GM12878 (cell line): ENCODE measurements around the gene TRIM56. TPM values are rescaled to one million over a fixed set of nuclear protein-coding genes. Genes with fewer than 3 reads are reported as not detected.

Experiments
- ATAC-seq: fragments of 200-7000 bp; cut with Tn5 transposase; 3 replicates; pipeline ENCODE4 v1.9.1; 2020; ENCODE audit warnings: mild to moderate bottlenecking, moderate library complexity
- BruUV-seq: library from RNA; stranded (reverse); fragments of 400-500 nt; replicated peaks from 2 replicates; lab custom pipeline; 2021; lab: Mats Ljungman, UMichigan
- CTCF ChIA-PET: fragments of 300-600 bp; sonication (Branson Sonifier 250); formaldehyde crosslinking; extraction: SDS; loops from one replicate; lab custom pipeline; 2021; ENCODE audit warnings: inconsistent platforms; lab: Yijun Ruan, JAX
- POLR2A ChIA-PET: fragments of 350-600 bp; formaldehyde crosslinking; extraction: SDS; loops from one replicate; lab custom pipeline; 2021; ENCODE audit warnings: inconsistent platforms; lab: Charles Lee
- RAD21 ChIA-PET: fragments of 300-600 bp; sonication (Branson Sonifier 250); formaldehyde crosslinking; loops from one replicate; lab custom pipeline; 2023; ENCODE audit warnings: antibody characterized with exemption; ENCODE audit not compliant: unreplicated experiment; lab: Charles Lee
- SMC1A ChIA-PET: fragments of 300-600 bp; sonication (Branson Sonifier 250); formaldehyde crosslinking; loops from one replicate; lab custom pipeline; 2023; ENCODE audit not compliant: unreplicated experiment, uncharacterized antibody; lab: Charles Lee
- DNase-seq: peaks from one replicate; pipeline ENCODE4 v3.0.0-alpha.2; 2011; ENCODE audit warnings: low read depth, low spot score
- FAIRE-seq: peaks from 3 replicates; lab custom pipeline; 2011; peaks lifted over from hg19 to GRCh38; lab: Jason Lieb, UNC
- H2AFZ ChIP-seq: 2 replicates; pipeline ENCODE4 v1.6.0; 2011; ENCODE audit warnings: low read depth, low read length, control low read depth; ENCODE audit not compliant: control insufficient read depth
- H3K27ac ChIP-seq: 2 replicates; pipeline ENCODE4 v1.5.1; 2011; ENCODE audit warnings: control low read depth; ENCODE audit not compliant: control insufficient read depth, insufficient read depth
- H3K27me3 ChIP-seq, 2 experiments: replicated peaks in 1 of 2; 2 replicates each; pipeline versions ENCODE4 v1.6.0 to v1.6.1; 2011; ENCODE audit warnings: low read length in 1 of 2; ENCODE audit not compliant: control insufficient read depth in 2 of 2, insufficient read depth in 2 of 2
- H3K36me3 ChIP-seq, 2 experiments: 2 replicates each; pipeline ENCODE4 v1.5.1; 2011; ENCODE audit warnings: low read length in 1 of 2; ENCODE audit not compliant: control insufficient read depth in 2 of 2, insufficient read depth in 2 of 2
- H3K4me1 ChIP-seq: 2 replicates; pipeline ENCODE4 v1.6.1; 2011; ENCODE audit warnings: mild to moderate bottlenecking, low read length, moderate library complexity, mixed read lengths; ENCODE audit not compliant: control insufficient read depth, insufficient read depth
- H3K4me2 ChIP-seq: 2 replicates; pipeline ENCODE4 v1.6.0; 2011; ENCODE audit warnings: control low read depth; ENCODE audit not compliant: control insufficient read depth, insufficient read depth
- H3K4me3 ChIP-seq: fragments of 200-600 bp; sonication (generic); 2 replicates; pipeline ENCODE4 v1.5.1; 2016
- H3K79me2 ChIP-seq: 2 replicates; pipeline ENCODE4 v1.6.0; 2011; ENCODE audit warnings: low read length; ENCODE audit not compliant: control insufficient read depth, insufficient read depth
- H3K9ac ChIP-seq: 2 replicates; pipeline ENCODE4 v1.8.0; 2011; ENCODE audit warnings: low read length, control low read depth, mixed read lengths; ENCODE audit not compliant: control insufficient read depth, insufficient read depth
- H3K9me3 ChIP-seq: replicated peaks from 3 replicates; pipeline ENCODE4 v1.5.1; 2011; ENCODE audit warnings: mild to moderate bottlenecking, low read length; ENCODE audit not compliant: control insufficient read depth, insufficient read depth
- H4K20me1 ChIP-seq: 2 replicates; pipeline ENCODE4 v1.6.0; 2011; ENCODE audit not compliant: control insufficient read depth, insufficient read depth
- CHD2 ChIP-seq: IDR thresholded peaks from 2 replicates; pipeline ENCODE4 v1.6.1; 2011; ENCODE audit warnings: low read depth, low read length, improper control_type of control experiment, borderline replicate concordance
- CHD4 ChIP-seq: fragments of 200-600 bp; sonication (generic); IDR thresholded peaks from 2 replicates; pipeline ENCODE4 v1.6.1; 2016; ENCODE audit warnings: mild to moderate bottlenecking
- HCFC1 ChIP-seq: fragments of 150-350 bp; IDR thresholded peaks from 2 replicates; pipeline ENCODE4 v1.6.1; 2014; ENCODE audit warnings: low read length
- HDAC6 ChIP-seq: fragments of 200-600 bp; sonication (generic); IDR thresholded peaks from one replicate; pipeline ENCODE4 v1.8.0; 2017; ENCODE audit warnings: antibody characterized with exemption; ENCODE audit not compliant: unreplicated experiment
- POU2F2 ChIP-seq: IDR thresholded peaks from 3 replicates; pipeline ENCODE4 v1.6.1; 2011; ENCODE audit warnings: low read depth, mild to moderate bottlenecking, low read length, borderline replicate concordance
- STAT3 ChIP-seq: IDR thresholded peaks from 2 replicates; pipeline ENCODE4 v1.6.1; 2011; ENCODE audit warnings: low read depth, low read length, improper control_type of control experiment
- TARDBP ChIP-seq: IDR thresholded peaks from 2 replicates; pipeline ENCODE4 v1.6.1; 2016; ENCODE audit warnings: borderline replicate concordance
- WRNIP1 ChIP-seq: IDR thresholded peaks from 2 replicates; pipeline ENCODE4 v1.6.1; 2011; ENCODE audit warnings: low read depth, low read length, improper control_type of control experiment, borderline replicate concordance
- YY1 ChIP-seq: IDR thresholded peaks from 2 replicates; pipeline ENCODE4 v1.6.1; 2011; ENCODE audit warnings: low read depth, mild to moderate bottlenecking, low read length
- WGBS: methylation state at CpG from one replicate; pipeline ENCODE4 v1.1.6; 2016; ENCODE audit warnings: low lambda C conversion rate; ENCODE audit not compliant: insufficient replicate concordance, insufficient coverage; ENCODE audit errors: missing lambda C conversion rate; 5-methylcytosine and 5-hydroxymethylcytosine counted together
- in situ Hi-C: fragments of 300-500 bp; cut with MboI; formaldehyde crosslinking; loops from 9 replicates; pipeline ENCODE4 v1.14.3; 2018; ENCODE audit warnings: mixed read lengths
- intact Hi-C: fragments of 100-400 bp; cut with micrococcal nuclease; formaldehyde crosslinking; loops from one replicate; pipeline ENCODE4 v1.14.2; 2022; ENCODE audit not compliant: unreplicated experiment
- polyA plus RNA-seq, 11 experiments: library from polyadenylated mRNA; depleted of rRNA in 4 of 11; unstranded in 6 of 11; stranded (reverse) in 5 of 11; fragments of >200 nt; fragmentation: Nextera tagmentation in 4 of 11; fragmentation: Illumina TruSeq in 1 of 11; extraction: Ambion mirVana in 4 of 11; extraction: Trizol in 1 of 11; gene quantifications; 1 replicate in 1 of 11; 2 replicates in 10 of 11; pipeline versions ENCODE4 v1.2.1 to v1.2.3, GENCODE V29; 2011 to 2016; ENCODE audit warnings: inconsistent platforms in 2 of 11, missing spikeins in 2 of 11, low read depth in 1 of 11
- total RNA-seq, 4 experiments: library from RNA; depleted of rRNA in 3 of 4; stranded (reverse); fragments of >200 nt in 3 of 4; fragmentation: Illumina TruSeq in 1 of 4; extraction: Trizol in 1 of 4; gene quantifications; 2 replicates each; pipeline versions ENCODE4 v1.2.1 to v1.2.3, GENCODE V29; 2013 to 2021
- TF ChIP-seq, protein P1 (sequence below): fragments of 450-650 bp; formaldehyde crosslinking; IDR thresholded peaks from 2 replicates; pipeline ENCODE4 v1.4.0; 2022; ENCODE audit warnings: mild to moderate bottlenecking, moderate library complexity

The TRIM56 gene
- total and polyA plus RNA-seq, 10 of the 15 experiments (the other 5 are each of a cell fraction or from before 2014, with no cell fraction given), result 3.2 to 37.5 (median 11.8) TPM

DNA sequence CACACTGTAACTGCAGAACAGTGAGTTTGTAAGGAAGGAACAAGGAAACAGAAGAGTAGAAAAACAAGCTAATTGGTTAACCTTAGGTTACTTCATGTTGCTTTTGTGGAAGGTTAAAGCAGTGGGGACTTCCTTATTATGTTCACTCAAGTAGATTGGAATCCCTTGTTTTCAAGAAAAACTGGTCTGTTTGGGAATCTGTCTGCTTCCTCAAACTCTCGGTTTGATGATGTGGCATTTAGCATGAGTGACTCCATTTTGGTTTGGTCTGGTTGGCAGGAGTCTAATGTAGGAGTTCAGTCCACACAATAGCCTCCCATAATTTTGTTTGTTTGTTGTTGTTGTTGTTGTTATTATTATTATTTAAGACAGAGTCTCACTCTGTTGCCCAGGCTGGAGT is 3.8 kb upstream of the TRIM56 start:
- WGBS, result 0% methylated on average over 1 of the region's 1 CpG
- FAIRE-seq, result no peak
- intact Hi-C loops, result no loop called here
- Histone ChIP-seq H3K4me2 (no peak overlapping the region), H3K79me2 (peaks cover 12% of the 10 kb centered on the region), H4K20me1 (no peaks in the 10 kb centered on the region), H3K36me3 (no peaks in the 10 kb centered on the region), H3K27me3 (no peaks in the 10 kb centered on the region), H3K4me1 (peaks cover 10% of the 10 kb centered on the region), H3K27ac (no peak overlapping the region), H3K9me3 (no peaks in the 10 kb centered on the region), H3K4me3 (no peak overlapping the region), H2AFZ (no peak overlapping the region; the same call in 1 of the 2 replicates), H3K9ac (no peak overlapping the region)
- SMC1A ChIA-PET, result no interaction called here
- no TSS peak for BruUV-seq
- no peak for DNase-seq
- POLR2A ChIA-PET, result no interaction called here
- CTCF ChIA-PET, result interaction anchor here (0.6 to 2.2 kb wide), 4 partner anchors 63 to 188 kb away, joined by 3 to 8 read pairs (median 5); no protein-coding TSS in a partner anchor
- in situ Hi-C loops, result no loop called here
- ATAC-seq, result no peak
- RAD21 ChIA-PET, result no interaction called here
- TF ChIP-seq STAT3, result no peak
- TF ChIP-seq, protein P1, sequence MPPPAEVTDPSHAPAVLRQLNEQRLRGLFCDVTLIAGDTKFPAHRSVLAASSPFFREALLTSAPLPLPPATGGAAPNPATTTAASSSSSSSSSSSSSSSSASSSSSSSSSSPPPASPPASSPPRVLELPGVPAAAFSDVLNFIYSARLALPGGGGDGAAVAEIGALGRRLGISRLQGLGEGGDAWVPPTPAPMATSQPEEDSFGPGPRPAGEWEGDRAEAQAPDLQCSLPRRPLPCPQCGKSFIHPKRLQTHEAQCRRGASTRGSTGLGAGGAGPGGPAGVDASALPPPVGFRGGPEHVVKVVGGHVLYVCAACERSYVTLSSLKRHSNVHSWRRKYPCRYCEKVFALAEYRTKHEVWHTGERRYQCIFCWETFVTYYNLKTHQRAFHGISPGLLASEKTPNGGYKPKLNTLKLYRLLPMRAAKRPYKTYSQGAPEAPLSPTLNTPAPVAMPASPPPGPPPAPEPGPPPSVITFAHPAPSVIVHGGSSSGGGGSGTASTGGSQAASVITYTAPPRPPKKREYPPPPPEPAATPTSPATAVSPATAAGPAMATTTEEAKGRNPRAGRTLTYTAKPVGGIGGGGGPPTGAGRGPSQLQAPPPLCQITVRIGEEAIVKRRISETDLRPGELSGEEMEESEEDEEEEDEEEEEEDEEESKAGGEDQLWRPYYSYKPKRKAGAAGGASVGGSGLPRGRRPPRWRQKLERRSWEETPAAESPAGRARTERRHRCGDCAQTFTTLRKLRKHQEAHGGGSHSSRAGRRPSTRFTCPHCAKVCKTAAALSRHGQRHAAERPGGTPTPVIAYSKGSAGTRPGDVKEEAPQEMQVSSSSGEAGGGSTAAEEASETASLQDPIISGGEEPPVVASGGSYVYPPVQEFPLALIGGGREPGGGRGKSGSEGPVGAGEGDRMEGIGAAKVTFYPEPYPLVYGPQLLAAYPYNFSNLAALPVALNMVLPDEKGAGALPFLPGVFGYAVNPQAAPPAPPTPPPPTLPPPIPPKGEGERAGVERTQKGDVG (CRISPR knock-in tag), result no peak
- TF ChIP-seq HCFC1, result no peak
- no peak for TF ChIP-seq POU2F2
- TF ChIP-seq HDAC6, result no peak
- no peak for TF ChIP-seq YY1
- TF ChIP-seq TARDBP, result no peak
- TF ChIP-seq WRNIP1, result no peak
- no peak for TF ChIP-seq CHD2
- no peak for TF ChIP-seq CHD4
